Cerebellar cortex (tissue), 1 donor: ENCODE results near the gene KLHL29.

Experiments
- DNase-seq: peaks from one replicate; pipeline ENCODE4 v3.0.0-alpha.2; 2015; ENCODE audit warnings: low spot score

KLHL29 gene

DNA sequence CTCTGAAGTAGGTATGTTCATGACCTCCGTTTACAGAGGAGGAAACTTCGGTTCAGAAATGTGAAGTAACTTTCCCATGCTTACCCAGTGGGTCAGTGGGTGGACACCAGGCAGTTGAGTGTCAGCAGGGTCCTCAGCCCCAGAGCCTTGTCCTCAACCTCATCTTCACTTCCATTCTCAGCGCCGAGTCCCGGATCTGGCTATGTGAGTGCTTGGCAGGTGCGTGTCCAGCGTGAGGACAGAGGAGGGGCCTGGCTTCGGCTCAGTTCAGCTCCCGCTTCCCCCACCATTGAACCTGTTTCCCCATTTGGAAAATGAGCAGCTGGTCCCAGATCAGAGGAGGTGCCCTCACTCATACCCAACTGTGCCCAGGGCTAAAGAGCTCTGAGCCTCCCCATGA is 274.3 kb downstream of the KLHL29 start:
- DNase-seq: no peak

DNA sequence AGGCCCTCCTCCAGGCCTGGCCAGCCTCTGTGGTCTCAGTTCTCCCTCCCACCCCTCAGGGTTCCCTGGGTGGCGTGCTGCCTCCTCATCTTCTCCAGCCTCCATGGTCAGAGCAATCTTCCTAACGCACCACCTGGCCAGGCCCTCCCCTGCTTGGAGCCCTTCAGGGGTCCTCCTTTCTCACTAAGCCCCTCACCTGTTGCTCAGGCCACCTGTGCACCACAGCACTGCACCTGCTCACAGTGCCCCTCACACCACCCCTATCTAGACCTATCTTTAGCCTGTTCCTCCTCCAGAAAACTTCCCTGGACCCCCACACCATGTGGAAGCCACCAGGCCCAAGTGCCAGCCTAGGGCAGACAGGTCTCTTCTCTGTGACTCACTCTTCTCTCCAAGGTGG is 274.8 kb downstream of the KLHL29 start:
- DNase-seq: no peak

GRCh38 chr2:23660237-23660636 is 275.3 kb downstream of the KLHL29 start:
- no peak for DNase-seq

DNA sequence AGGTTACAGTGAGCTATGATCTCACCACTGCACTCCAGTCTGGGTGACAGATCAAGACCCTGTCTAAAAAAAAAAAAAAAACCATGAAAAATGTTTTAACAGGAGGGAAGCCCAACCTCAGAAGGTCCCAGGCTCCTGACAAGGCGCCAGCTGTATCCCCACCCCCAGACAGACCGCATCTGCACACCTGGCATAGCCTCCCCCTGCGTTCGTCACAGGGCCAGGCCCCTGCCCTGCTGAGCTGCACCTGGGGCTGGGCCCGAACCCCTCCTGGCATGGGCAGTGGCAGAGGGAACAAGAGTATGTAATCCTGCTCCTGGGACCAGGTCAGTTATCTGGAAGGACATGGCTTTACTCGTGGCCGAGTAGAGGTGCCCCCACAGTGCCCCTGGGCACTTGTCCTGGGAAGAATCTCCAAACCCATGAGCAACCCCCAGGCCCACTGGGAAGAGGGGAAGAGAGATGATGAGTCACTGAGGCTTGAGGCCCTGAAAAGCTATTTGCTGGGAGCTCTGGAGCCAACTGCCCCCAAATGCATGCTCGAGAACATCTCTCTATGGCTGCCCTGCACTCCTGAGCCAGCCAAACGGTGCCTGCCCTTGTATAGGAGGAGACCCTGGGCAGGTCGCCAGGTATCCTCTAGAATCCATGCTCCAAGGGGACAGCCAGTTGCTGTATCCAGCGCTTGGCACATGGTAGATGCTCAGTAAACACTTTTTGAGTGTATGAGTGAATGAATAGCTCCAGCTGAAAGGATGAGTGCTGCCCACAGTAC is 276.5 kb downstream of the KLHL29 start:
- no peak for DNase-seq

GRCh38 chr2:23662466-23662865 is 277.5 kb downstream of the KLHL29 start:
- DNase-seq: no peak

- no peak for DNase-seq
These were observed 278.3 kb downstream of the KLHL29 start for GRCh38 chr2:23662941-23663920.

DNA sequence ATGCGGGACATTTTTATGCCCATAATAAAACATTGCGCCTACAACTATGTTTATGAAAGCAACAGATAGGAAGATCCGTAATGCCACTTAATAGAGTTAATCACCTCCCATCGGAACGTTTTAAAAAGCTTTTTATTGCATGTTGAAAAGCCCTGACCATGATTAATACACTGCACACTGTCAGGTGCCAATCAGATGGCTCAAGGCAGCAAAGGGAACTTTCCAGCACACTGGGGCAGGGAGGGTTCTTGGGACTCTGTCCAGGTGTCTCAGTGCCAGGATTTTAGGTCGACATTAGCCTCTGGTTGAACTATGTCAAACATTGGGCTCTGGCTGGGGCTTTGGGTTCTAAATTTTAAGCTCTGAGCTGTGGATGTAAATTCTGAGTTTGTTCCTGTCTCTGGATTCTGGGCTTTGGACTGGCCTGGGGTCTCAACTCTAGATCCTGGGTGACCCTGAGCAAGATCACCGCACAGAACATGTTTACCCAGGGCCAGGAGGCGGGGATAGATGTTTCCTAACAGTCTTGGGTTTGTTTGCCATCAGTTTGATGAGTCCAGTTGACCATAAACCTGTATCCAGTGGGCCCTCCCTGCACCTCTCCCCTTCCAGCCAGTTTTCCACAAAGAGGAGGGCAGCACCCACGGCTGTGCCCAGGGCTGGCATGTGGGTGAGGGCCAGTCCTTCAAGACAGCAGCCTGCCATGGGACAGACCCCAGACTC is 279.2 kb downstream of the KLHL29 start:
- DNase-seq: no peak

DNA sequence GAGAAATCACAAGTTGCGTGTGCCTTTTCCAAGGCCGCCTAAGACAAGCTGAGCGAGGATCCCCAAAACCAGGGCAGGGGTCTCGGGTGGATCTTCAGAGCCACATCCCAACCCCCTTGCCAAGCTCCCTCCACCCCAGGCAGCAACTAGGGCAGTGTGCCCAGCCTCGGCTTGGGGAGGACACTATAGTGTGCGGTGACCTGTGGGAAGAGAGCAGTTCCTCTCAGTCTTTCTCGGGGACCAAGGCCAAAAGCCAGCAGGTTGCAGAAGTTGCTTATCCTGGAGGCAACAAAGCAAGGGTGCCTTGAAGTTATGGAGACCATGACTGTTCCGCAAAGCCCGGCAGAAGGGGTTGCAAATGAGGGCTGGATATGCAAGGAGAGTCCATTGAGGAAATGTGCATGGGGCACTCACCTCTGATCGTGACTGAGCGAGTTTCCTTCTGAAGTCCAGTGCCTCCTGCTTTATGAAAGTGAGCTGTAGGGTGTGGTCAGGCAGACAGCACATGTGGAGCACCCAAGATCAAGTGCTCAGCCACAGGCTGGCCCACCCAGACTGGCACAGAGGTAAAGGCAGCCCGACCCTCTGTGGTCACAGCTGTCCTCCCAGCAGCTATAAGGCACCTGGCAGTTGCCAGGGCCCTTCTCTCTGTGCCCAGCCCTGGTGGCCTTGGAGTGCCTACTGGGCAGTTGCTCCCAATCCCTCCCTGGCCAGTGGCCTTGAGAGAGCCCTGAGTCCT is 281.4 kb downstream of the KLHL29 start:
- DNase-seq: no peak

- DNase-seq: no peak
These were observed 282.0 kb downstream of the KLHL29 start for GRCh38 chr2:23666980-23667357.

- DNase-seq: no peak
These were observed 283.9 kb downstream of the KLHL29 start for GRCh38 chr2:23668756-23669304.

- DNase-seq: peak; percentile 11
These were observed 284.6 kb downstream of the KLHL29 start for GRCh38 chr2:23669413-23670244.

DNA sequence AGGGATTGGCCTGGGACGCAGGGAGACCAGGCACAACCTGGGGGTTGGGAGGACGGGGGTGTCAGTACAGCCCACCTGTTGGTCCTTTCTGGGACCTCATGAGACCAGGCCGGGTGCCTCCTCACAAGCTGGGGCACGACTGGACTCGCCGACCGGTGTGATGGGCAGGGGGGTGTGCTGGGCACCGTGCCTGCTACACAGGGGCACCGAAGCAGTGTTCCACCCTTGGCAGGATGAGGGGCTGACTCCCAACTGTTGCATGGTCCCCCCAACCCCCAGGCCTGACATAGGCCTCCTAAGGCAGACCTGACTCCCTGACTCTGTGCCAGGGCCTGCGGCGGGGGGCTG is 285.2 kb downstream of the KLHL29 start:
- no peak for DNase-seq

GRCh38 chr2:23673082-23673481 is 288.1 kb downstream of the KLHL29 start:
- DNase-seq: no peak

DNA sequence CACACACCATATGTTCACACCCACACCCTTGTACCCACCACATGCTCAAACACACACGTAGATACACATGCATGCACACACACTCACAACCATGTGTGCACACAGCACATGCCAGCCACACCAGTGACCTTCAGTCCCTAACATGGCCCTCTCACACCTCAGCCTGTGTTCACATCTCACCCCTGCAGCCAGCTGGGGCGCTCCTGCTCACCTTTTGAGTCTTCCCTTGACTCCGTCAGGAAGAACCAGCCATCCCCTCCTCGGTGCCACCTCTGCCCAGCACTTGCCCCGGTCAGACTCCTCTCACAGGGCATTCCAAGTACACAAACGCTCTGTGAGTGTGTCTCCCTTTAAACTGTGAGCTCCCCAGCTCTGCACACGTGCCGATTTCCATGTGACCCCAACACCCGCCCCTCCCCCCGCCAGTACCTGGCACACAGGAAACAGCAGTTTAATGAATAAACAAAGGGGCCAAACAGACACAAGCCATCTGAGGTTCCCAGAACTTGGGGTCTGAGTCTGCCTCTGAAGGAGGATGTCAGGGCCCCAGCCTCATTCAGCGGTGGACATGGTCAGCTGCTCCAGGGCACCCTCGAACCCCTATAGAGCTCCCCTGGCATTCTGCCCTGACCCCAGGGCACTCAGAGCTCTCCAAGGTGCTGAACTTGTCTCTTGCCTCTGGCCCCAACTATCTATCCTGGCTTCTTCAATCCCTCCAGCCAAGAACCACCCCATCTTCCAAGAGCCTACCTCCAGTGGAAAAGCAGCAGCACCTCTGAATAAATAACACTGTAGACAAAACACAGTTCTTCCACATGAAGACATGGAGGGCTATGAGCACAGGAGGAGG is 289.1 kb downstream of the KLHL29 start:
- DNase-seq: no peak

GRCh38 chr2:23675506-23675905 is 290.5 kb downstream of the KLHL29 start:
- no peak for DNase-seq

DNA sequence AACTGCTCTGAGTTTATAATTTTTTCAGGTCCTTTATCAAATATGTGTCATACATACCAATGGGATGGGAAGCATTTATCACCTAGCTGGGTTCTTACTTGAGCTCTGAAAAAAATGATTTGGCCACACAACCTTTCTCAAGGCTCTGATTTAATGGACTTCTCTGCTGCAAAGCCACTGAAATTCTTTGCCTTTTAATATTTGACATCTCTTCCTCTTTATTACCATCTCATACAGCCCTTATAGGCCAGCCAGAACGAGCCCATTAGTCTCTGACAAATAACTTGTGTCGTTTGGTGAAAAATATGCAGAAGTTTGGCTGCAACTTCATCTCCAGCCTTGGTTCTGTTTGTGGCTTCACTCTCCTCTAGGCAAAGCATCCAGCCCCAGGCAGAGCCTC is 292.9 kb downstream of the KLHL29 start:
- no peak for DNase-seq

- DNase-seq: no peak
These were observed 294.1 kb downstream of the KLHL29 start for GRCh38 chr2:23679044-23679443.

- DNase-seq: no peak
These were observed 296.0 kb downstream of the KLHL29 start for GRCh38 chr2:23680951-23681350.

DNA sequence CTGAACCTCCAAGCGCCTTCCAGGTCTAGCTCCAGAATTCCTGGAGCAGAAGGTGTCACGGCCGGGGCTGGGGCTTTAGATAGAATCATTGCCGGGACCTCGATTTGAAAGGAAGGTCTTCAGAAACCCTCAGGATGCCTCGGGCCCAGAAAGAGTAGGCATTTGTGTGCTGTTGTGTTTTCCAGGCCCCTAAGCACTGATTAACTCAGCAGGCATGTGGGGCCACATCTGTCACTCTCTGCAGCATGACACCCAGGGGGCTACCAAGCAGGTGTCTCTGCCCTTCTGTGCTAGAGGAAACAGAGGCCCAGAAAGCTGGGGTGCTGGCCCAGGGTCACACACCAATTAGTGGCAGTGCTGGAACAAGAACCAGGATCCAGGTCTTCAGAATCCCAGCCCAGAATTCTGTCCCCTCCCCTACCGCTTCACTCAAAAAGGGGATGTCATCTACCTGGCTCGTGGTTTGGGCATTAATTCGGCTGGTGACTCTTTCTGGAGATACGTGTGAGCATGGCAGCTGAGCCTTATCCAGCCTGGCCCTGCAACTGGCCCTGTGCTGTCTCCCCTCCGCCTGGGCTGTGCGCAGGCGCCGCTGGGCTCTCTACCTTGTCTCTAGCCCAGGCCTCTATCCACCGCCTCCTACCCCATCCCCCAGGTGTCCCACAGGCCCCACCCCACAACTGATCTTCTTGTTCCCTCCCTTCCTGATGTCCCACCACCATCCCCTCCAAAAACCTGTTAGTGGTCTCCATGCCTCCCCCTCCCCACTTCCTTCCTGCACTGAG is 296.6 kb downstream of the KLHL29 start:
- peak; percentile 23 for DNase-seq
